ENCODE results near the gene PDE1A. TPM values are rescaled to one million over a fixed set of nuclear protein-coding genes. Genes with fewer than 3 reads are reported as not detected.
"Not testable (repeated sequence)": the region's sequence is repeated elsewhere in the genome, so short reads cannot be mapped to it uniquely, and the experiment has no call there.

The PDE1A gene
- polyA plus RNA-seq, 1 donor, result 8.0 TPM

DNA sequence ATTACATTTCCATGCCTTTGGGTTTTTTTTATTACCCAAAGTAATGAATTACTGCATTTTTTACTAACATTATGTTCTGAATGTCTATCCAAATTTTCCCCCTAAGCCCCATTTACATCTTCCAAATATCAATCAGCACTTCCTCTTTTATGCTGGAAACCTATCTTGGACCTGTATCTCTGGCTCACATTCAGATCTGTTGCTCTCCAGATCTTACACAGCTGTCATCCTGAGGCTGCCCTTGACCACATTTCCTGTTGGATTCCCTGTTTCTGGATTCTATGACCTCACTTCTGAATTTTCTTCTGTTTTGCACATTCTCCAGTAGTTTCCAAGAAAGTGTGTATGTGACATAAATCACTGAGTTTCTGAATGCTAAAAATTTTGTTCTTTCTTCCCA, 146.7 kb downstream of the PDE1A start:
- peak; percentile 65 for DNase-seq (ENCODE audit: low read depth)

DNA sequence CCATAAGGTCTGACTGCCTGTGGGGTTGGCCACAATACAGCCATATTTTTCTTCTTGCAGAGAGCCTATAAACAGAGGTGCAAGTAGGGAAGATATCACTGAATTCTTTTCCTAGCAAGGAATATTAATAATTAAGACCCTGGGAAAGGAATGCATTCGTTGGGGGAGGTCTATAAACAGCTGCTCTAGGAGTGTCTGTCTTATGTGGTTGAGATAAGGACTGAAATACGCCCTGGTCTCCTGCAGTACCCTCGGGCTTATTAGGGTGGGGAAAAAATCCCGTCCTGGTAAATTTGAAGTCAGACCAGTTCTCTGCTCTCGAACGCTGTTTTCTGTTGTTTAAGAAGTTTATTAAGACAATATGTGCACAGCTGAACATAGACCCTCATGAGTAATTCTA, 150.2 kb downstream of the PDE1A start:
- DNase-seq (ENCODE audit: low read depth), result not testable (repeated sequence)

DNA sequence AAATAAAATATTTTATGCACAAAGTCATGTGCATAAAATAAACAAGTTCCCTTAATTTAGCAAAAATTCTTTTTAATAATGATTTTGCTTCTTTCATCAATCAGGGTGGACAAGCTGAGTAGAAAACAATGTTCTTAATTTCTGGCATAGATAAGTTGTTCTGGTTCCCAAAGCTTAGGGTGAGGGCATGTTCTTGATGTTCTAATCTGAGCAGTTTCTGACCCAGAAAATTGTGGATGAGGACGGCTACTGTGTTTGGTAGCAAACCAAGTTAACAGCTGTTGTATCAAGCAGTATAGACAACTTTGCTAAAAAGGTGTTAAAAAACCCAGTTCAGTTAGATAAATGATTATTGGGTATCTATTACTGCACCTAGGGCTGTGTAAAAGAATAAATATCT, 158.9 kb downstream of the PDE1A start:
- DNase-seq (ENCODE audit: low read depth), result no peak

DNA sequence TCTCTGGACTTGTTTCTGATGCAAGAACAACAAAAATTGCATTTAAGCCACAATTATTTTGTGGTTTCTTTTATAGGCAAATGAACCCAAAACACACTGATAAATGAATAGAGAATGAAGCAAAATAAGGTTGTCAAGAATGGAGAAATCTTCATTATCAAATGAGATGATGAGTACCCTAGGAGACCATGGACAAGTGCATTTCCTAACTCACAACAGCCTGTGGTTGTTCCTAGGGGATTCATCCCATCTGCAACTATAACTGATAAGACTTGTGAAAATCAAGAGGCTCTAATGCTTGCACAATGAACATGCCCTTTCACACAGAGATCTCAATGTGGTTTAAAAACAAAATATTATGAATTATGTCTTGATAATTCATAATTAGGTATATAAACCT, 159.9 kb downstream of the PDE1A start:
- no peak for DNase-seq (ENCODE audit: low read depth)

DNA sequence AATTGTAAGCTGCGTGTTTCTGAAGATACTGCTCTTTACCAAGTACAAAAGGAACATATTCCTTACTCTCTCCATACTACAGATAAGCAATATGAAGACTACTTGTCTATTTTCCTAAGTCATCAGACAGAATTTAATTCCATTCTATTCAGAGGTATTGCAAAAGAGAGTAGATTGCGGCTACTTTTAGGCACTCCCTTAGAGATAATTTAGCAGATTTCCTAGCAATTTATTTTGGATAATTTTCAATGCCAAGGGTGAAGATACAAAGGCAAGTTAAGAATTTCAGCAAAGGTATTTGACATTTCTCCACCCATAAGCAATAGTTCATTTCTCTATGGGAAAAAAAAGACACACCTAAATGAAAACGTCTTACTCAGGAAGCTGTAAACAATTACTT, 161.1 kb downstream of the PDE1A start:
- DNase-seq (ENCODE audit: low read depth), result no peak

DNA sequence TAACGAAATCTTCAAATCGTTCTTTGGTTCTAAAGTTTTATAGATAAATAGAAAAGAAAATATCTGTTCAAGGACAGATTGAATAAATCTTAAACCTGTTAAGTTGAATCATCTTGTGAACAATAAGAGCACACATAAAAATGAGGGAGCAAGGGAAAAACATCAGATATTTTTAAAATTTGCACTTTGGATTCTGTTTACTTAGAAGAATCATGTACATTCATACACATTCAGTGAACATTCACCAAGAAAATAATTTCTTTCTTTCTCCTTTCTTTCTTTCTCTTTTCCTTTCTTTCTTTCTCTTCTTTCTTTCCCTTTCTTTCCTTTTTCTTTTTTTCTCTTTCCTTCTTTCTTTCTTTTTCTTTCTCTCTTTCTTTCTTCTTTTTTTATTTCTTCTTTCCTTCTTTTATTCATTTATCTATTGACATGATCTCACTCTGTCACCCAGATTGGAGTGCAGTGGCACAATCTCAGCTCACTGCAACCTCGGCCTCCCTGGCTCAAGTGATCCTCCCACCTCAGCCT, 164.9 kb downstream of the PDE1A start:
- no peak for DNase-seq (ENCODE audit: low read depth)

DNA sequence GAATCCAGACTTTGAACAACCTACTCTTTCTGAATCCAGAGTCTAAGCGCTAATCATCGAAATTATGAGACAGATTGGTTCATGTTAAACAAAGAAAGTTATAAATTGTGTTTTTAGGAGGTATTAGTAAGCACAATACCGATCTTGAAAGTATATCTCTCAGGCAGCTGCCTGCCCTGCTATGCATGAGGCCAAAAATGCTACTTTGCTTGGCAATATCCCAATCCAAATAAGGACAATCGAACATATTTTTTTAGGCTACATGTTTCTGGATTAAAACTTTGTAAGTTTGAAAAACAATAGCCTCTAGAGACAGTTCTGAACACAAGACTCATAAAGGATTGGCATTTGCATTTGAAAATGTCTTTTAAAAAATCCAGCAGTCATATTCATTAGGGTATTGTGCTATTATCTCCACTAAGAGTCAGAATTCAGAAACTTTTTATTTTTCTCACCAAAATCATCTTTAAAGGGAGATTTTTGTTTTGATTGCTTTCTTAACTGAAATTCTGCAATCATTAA, 167.1 kb downstream of the PDE1A start:
- no peak for DNase-seq (ENCODE audit: low read depth)

DNA sequence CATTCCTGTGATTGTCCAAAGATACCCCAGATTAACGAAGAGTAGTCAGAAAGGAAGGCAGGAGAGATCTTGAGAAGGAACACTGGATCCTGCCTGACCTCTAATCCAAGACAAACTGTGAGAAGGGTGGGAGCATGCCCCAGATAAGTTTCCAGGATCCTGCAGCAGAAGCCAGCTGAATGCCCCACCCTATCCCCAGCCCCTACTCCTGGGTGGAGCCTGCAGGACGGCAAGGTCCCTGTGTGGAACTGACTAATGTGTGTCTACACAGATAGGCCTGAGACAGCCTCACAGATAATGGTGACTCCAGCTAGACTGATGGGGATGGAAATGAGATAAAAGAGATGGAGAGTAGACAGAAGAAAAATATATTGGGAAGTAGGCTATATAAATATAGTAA, 174.3 kb downstream of the PDE1A start:
- no peak for DNase-seq (ENCODE audit: low read depth)

DNA sequence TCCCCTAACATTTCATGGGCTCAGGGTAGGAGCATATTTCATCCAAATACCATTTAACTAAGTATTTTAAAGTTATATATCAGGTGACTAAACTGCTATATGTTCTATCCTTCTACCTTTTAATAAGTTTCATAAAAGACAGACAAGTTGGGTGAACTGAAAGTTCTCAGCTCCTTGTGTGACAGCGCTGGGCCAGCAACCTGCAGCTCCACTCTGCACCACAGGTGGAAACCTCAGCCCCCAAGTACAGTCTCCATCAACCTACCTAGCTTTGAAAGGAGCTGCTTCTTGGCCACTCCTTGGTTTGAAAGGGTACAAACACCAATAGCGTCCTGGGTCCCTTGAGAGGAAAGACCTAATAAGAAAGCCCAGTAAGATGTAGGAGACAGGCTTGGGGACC, 177.9 kb downstream of the PDE1A start:
- DNase-seq (ENCODE audit: low read depth), result no peak

DNA sequence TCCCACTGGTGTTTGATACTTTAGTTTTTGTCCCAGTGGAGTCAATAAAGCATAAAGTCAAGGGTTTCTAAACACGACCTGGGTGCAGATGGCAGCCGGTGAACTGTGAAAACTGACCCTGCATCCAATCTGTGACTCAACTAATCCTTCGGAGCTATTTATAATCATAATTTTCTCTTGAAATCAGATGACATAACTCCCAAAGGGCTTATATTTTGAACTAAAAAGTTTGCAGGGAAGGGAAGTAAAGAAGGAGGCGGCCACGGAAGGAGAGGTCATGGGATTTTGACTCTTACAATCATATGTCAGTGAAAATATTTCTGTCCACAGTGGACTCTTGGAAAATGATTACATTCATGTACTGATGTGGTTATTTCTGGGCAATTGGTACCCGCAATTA, 178.5 kb downstream of the PDE1A start:
- no peak for DNase-seq (ENCODE audit: low read depth)

DNA sequence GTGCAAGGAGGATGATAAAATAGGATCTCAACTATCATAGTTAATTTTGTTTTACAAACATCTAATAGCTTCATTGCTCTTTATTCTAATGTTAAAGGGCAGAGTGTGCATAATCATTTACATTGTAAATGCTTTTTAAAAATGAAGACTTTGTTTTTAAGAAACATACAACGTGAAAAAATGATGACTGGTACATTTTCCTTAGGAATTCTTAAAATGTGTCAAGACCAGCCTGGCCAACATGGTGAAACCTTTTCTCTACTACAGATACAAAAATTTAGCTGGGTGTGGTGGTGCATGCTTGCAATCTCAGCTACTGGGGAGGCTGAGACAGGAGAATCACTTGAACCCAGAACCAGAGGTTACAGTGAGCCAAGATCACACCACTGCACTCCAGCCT, 179.0 kb downstream of the PDE1A start:
- no peak for DNase-seq (ENCODE audit: low read depth)

DNA sequence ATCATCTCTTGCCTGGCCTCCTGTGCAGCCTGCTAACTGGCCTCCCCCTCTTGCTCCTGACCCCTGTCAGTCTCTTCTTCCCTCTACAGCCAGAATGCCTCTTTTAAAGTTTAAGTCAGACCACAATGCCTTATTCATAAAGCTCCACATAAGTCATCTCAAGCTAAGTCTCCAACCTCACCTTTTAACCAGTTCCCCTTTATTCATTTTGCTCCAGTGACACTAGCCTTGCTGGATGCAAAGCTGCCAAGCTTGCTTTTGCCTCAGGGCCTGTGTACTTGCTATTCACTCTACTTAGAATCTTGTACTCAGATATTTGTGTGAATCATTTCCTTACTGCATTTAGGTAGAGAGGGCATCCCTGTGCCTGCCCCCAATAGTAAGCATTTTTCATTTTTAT, 180.9 kb downstream of the PDE1A start:
- DNase-seq (ENCODE audit: low read depth), result no peak

DNA sequence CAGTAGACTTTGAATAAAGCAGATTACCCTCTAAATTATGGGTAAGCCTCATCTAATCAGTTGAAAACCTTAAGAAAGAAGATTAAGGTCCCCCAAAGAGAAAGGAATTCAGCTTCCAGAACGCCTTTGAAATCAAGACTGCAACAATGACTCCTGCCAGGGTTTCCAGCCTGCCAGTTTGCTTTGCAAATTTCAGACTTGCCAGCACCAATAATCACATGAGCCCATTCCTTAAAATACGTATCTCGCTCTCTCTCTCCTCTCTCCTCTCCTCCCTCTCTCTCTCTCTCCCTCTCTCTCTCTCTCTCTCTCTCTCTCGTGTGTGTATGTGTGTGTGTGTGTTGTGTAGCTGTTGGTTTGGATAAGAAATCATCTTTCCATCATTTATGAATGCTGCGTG, 184.2 kb downstream of the PDE1A start:
- no peak for DNase-seq (ENCODE audit: low read depth)

DNA sequence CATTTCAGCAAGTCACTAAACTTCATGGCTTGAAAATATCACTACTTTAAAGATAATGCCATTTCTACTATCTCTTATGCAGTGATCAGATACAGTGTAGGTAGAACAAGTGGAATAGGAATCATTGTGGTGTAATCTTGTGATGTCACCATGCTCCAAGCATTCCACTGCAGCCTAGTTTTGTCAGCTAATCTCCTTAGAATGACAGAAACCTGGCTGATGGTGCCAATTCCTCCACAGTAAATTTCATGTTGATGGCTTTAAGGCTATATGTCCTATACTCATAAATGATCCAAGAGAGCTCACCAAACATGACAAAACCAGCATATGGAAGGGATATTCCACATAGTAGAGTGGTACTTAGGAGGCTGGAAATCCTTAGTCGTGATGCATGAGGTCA, 184.9 kb downstream of the PDE1A start:
- DNase-seq (ENCODE audit: low read depth), result no peak

DNA sequence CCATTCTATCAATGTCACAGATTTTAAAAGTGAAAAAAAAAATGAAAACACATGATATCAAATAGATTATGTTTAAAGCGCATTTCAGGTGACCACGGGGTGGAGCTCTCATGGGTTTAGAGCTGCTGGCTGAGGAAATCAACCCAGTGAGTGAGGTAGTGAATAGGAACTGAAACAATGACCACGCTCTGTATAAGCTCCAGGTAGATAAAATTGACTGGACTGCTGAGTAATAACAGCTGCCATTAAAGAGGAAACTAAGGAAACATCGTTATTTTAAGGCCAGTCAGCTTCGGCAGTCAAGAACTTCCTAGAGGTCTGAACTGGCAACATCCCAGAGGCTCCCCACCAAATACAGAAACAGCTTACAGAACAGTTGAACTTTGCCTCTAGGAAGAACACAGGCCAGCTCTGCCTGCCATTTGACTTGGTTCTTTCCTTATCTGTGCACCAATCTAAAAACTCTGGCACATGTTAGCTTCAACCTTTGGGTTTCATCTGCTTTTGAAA, 185.9 kb downstream of the PDE1A start:
- DNase-seq (ENCODE audit: low read depth), result no peak

DNA sequence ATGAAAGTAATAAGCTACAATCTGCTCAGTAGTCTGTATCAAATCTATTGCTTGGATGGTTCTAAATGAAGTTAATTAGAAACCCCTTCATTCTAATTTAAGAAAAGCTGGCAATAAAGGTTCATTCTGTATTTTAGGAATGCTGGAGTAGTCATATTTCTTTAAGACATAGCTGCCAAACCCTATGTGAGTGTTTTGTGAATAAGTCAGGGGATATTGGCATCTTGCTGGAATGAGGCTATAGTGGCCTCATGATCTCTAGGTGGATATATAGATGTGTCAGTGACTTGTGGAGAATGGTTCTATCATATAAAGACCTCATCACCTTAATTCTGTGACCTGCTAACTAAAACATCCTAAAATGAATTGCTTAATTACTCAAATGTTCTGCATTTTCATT, 196.3 kb downstream of the PDE1A start:
- no peak for DNase-seq (ENCODE audit: low read depth)

DNA sequence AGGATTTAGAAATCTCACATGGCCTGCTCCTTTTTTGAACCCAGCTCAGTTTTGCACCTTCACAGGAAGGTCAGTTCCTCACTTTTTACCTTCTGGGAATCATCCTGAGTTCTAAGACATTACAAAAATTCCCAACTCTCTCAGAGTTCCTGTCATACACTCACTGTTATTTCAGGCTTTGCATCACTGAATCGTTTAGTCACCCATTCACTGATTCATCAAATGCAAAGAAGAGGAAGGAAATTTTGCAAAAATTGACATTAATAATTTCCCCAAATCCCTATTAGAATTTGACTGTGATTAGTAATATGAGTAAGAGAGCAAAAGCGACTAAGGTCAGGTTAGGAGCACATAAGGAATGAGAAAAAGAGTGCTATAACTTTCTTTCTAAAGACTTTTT, 197.5 kb downstream of the PDE1A start:
- DNase-seq (ENCODE audit: low read depth), result no peak

DNA sequence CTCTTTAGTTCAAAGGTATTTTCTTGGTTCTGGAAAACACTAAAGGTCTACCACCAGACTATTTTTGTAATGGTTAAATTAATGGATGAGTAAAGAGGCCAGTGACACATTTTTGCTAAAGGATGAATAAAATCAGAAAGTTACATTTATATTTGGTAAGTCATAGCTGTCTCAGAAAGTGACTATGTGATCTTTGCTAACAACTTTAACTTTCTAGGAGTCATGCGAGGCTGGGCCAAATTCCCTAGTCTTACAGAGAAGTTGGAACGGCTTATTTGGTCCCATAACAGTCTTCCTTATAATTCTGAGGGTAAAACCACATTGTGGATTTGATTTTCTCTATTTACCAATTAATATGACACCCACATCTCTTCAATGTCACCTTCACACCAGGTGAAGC, 198.1 kb downstream of the PDE1A start:
- DNase-seq (ENCODE audit: low read depth), result no peak

DNA sequence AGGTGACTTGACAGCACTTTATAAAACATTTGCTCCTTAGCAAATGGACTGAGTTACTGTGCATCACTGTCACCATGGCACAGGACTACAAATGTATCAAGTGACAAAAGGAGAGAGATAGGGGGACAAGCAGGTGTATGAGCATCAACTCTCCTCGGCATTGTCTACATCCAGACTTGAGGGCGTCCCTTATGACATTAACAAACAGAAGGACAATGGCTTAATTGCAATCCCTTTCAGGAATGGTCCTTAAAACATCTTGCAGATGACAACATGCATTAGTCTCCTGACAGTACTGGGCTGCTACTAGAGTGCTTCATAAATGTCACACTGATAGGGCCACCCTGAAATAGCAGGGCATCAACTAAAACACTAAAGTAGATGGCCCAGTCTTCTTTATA, 198.8 kb downstream of the PDE1A start:
- DNase-seq (ENCODE audit: low read depth), result no peak

DNA sequence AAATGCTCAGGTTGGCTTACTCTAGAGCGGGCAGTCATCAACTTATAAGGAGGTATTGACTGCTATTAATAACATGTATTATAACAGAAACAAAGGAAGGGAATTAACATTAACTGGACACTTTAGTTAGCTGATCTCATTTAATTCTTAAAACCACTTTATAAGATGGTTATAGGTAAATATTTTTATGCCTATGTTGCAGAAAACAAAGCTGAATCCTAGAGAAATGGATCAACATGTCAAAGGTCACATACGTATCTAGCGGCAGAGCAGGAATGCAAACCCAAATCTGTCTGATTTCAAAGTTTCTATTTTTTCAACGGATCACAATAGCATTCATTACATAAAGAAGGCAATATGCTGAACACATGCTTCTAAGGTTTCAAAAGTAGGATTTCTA, 200.0 kb downstream of the PDE1A start:
- DNase-seq (ENCODE audit: low read depth), result no peak

DNA sequence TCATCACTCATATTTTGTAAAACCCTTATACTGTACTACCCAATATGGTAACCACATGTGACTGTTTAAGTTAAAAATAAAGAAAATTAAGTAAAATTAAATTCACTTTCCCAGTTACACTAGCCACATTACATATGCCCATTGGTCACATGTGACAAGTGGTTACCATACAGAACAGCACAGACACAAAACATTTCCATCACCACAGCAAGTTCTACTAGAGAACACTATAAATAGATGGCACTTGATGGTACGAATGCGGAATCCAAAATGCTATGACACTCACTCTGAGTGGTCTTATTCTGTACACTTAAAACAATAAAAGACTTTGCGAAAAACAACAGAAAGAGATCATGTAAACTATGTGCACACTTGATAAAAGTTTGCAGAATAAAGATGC, 202.2 kb downstream of the PDE1A start:
- no peak for DNase-seq (ENCODE audit: low read depth)

DNA sequence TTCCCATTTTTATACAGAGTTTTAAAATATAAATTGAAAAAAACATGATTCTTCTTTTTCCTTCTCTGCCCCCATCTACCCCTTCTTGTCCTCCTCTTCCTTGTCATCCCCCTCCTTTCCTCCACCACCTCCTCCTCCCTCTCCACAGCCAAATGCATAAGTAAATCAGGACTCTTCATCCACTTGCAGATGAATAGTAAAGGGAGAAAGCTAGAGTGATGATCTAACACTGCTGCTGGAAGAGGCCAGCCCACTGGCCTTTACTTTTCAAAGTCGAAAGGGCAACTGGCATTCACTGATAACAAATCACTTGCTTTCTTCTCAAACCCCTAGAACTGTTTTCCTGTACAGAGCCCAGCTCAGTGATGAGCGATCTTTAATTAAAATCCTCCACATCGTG, 205.8 kb downstream of the PDE1A start:
- DNase-seq (ENCODE audit: low read depth), result no peak

DNA sequence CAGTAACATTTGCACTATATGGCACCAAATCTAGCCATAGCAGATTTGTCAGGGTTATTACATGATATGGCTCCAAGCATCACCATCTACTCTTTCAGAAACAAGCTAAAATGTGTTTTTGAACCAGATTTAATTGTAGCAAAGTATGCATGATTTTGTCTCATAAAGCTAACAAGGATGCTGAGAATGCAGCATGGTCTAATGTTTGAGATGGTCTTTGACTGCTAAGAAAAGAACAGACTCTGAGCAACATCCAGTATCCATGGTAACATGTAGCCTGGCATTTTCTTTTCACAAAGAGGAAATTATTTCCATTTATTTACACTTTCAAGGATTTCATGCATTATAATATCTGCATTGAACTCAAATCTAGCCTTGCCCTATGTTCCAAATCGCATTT, 206.5 kb downstream of the PDE1A start:
- DNase-seq (ENCODE audit: low read depth), result no peak

DNA sequence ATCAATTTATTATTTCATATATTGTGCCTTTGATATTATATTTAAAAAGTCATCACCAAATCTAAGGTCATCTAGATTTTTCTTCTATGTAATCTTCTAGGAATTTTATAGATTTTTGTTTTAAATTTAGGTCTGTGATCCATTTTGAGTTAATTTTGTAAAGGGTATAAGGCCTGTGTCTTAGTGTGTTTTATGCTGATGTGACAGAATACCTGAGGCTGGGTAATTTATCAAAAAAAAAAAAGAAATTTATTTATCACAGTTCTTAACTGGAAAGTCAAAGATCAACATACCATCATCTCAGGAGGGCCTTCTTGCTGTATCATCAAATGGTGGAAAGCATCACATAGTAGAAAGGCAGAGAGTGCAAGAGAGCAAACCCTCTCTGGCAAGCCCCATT, 216.2 kb downstream of the PDE1A start:
- DNase-seq (ENCODE audit: low read depth), result no peak

Data from forelimb muscle (tissue), 1 donor.